Right lung (tissue), 5 donors: Measurements from ENCODE around the gene ZBTB7C. TPM values are rescaled to one million over a fixed set of nuclear protein-coding genes. Genes with fewer than 3 reads are reported as not detected.

Source experiments
- DNase-seq, 2 donors: peaks; one replicate each; pipeline ENCODE4 v3.0.0-alpha.2; 2013
- polyA plus RNA-seq, 5 donors: library from polyadenylated mRNA; unstranded; fragments of 120-200 nt; gene quantifications; one replicate each; pipeline versions ENCODE4 v1.2.1 to v1.2.3, GENCODE V29; 2013; ENCODE audit warnings: inconsistent platforms in 1 of 5, low replicate concordance in 1 of 5; ENCODE audit not compliant: insufficient read length in 5 of 5, insufficient read depth in 1 of 5

ZBTB7C gene
- polyA plus RNA-seq, 5 donors = 1.7 to 3.5 (median 2.2) TPM

DNA sequence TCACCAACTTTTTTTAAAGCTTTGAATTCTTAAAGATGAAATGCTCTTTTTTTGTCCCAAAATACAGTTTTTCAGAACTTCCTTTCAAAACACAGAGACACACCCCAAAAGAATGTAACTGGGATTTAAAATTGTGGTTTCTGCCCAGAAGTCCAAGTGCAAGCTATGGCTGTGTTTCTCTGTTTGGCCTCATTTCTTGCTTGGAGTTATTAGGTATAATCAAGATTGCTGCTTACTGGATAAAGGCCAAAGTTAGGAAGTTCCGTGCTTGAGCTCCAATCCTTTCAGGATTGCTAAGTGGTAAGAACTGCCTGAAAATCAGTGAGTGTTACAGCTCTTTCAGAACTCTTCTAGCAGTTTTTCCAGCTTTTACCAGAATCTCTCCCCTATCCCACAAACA is 16.9 kb downstream of the ZBTB7C start:
- DNase-seq = no peak

DNA sequence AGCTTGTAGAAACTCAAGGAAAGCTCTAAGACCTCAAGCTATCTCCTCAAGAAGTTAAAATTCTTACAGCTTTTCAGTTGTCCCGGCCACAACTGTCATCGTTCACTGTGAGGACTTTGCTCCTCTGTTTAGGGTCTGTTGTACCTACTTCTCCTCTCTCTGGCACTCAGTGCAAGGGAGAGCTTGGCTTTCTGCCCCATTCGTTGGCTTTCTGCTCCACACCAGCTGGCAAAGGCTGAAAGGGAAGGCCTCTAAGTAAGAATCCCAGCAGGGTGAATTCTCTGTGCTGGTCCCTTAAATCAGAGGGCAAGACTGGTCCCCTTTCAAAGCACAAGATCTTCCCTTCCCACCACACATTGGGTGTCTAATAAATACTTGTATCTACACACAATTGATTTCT is 17.3 kb downstream of the ZBTB7C start:
- no peak for DNase-seq

DNA sequence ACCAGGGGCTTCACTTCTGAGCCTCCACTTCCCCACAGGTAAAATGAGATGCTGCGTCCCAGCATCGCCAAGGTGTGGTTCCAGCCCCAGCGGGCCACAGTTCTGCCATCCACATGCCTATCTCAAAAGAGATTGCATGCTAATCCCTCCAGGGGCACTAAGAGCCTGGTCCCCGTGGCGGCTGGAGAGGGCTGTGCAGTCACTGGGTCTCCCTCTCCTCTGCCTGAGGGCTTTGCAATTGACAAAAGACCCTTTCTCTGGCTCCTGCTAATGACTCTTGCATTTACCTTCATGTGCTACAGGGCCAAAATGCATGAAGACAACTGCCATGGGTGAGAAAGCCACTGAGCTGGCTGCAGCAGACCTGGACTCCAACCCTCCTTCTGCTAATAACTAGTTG is 18.5 kb downstream of the ZBTB7C start:
- no peak for DNase-seq

DNA sequence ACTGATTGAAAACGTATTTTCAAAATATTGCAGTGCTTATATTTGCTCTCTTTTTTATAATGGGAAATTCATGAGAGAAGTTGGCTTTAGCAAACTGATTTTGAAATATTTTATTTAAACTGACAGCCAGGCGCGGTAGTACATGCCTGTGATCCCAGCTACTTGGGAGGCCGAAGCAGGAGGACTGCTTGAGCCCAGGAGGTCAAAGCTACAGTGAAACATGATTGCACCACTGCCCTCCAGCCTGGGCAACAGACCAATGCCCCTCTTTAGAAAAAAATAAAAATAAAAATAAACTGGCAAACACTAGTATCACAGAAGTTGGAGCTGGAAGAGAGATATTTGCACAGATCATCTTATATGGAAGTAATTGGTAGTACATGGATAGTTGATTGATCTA is 20.7 kb downstream of the ZBTB7C start:
- DNase-seq = no peak

DNA sequence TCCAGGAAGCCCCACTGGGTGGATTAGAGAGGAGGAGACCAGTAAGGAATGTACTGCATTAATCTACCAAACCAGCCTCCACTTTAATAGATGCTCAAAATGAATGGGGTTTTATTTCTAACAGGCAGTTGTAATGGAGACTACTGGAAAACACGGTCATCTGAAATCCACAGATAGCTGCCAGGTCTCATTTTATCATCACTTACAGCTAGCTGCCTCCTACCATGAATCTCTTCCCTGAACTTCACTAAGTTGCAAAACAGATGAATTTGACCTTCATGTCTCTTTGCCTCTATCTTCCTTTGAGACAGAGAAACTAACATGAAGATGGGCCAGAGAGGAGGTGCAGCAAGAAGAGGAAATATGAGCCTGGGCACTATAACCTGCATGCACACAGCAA is 21.9 kb downstream of the ZBTB7C start:
- no peak for DNase-seq

DNA sequence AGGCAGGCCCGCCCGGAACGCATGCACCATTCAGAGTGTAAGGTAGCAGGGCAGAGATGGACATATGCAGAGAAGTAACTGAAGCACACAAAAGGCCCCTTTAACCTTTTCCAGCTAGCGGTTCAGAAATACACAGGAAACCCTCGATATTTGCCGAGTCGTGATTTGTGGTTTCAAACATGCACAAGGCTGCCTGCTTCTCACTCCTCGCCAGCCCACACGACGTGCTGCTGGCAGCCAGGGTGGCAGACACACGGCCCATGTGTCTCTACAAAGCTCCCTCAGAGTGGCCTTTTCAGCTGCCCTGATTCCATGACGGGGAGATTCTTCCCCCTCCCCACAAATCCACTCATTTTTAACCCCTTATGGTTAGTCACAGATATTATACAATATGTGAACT is 23.6 kb downstream of the ZBTB7C start:
- no peak for DNase-seq

DNA sequence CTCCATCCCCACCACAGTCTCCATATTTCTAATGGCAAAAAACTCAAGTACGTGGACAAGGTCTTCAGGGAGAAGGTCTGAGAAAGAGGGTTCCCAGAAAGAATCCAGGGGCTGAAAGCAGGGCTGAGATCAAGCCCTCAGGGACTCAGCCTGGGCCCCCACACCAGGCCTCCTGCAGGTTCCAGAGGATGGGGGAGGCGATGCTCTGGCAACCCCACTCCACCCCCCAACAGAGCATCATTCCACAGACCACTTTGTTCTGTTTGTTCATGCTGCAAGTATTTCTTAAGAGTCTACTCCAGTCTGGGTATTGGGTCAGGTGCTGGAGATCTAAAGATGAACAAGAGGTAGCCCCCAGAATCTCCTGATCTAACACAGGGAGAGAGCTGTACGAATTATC is 32.2 kb downstream of the ZBTB7C start:
- no peak for DNase-seq

DNA sequence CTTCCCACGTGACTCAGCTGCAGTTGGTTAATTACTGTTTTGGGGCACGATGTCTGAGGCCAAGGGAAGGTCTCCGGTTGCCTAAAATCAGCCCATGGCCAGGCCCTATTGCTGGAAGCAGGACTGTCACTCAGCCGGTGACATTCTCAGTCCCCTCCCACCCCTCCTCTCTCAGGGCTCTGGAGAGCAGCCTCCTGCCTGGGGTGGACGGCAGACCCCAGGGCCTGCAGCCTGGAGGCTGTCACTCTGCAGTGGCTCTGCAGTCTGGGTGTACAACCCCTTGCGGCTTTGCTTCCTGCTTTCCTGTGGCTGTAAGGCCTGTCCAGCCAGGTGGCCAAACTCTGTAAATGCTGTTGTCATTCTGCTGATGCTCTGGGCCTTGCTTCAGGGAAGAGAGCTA is 32.8 kb downstream of the ZBTB7C start:
- no peak for DNase-seq

DNA sequence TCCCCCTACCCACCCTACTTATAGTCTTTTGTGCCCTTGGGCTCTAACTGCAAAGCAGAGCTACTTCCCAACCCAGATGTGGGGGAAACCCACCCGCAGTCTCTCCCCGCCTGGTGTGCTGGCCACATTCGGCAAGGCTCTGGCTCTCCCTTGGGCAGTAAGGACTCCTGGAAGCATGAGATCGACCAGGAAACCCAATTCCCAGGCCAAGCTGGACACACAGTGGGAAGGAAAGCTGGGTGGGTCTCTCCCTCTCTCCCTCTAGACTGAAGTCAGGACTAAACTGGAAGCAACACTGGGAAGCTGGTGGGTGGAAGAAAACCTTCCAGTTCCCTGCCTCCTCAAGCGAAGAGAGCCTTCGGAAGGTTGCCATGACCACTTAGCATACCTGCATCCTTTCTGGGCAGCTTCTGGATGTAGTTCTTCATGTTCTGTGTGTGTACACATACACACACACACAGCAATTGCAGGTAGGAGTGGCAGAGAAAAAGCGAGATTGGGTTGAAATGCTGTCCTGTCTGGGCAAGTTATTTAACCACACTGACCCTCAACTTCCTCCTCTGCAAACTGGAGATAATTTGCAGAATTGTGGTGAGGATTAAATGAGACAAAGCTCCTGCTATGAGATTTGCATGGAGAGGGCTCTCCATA is 33.9 kb downstream of the ZBTB7C start:
- no peak for DNase-seq

DNA sequence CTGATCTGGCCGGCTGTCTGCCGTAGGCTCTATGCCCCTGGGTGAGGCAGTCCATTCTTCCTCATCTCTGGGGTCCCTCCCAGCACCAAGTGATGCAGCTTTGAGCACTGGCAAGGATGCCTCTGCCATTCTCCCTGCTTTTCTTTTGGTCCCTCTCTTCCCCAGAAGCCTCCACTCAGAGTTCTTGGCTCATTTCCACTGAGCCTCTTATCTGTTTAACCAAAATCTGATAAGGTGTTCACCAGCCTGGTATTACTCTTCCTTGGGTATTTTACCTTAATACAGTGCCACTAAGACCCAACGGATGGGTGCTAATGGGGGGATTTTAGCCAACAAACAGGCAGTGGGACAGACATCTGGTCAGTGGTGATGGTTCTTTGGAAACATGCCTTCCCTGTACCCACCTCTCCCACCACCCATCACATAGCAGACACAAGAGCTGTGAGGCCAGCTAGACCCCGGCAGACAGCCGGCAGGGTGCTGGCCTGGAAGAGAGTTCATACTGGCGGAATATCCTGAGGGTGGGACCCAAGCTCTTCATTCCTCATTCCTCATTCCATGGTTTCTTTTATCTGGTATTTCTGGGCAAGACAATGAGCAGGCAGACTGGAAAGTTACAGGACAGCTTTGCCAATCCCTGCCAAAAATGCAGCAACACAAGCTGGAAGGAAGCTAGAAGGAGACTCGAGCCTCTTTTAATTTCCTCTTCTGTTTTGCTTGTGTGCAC is 34.6 kb downstream of the ZBTB7C start:
- DNase-seq = no peak

DNA sequence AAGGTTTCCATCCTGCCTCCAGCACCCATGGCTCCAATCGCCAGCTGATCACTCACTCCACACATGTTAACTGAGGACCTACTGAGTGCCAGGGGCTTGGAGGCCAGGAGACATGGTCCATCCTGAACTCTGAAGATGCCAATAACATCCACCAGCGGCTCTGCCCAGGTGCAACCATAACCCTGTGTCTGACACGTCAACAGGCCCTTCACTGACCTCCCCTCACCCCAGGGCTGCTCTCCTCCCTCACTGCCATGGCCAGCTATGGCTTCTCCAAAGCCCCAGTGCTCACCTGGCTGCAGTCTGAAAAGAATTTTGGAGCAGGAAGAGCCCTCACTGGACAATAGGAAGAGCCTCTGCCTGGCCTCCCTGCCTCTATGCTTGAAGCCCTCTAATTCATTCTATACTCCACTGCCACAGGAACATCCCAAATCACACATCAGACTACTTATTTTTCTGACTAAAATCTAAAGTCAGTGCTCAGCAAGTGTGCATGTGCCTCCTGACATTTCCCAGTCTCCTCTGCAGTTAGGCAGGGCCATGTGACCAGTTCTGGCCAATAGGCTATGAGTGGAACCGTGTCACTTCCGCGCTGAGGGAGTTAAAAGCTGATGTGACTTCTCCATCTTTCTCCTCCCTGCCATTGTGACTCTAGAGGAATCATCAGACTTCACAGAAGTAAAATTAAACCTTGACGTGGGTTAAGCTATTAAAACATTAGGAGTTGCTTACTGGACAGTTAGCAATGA is 37.2 kb downstream of the ZBTB7C start:
- no peak for DNase-seq

DNA sequence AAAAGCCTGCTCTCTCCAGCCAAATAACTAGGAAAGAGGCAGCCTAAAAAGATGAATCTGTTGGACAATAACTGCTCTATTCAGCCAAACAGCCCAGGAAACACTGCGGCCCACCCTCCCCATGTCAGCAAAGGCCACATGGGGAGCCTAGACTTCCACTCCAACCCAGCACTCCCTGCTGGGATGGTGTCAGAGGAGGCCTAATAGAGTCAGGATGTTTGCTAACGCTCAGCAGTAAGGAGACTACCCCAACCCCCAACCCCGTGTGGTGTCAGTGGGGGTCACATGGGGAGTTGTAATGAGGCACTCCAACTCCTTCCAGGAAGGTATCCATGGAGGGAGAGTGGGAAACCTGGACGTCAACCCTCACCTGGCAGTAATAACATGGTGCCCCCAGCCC is 41.6 kb downstream of the ZBTB7C start:
- DNase-seq = no peak

DNA sequence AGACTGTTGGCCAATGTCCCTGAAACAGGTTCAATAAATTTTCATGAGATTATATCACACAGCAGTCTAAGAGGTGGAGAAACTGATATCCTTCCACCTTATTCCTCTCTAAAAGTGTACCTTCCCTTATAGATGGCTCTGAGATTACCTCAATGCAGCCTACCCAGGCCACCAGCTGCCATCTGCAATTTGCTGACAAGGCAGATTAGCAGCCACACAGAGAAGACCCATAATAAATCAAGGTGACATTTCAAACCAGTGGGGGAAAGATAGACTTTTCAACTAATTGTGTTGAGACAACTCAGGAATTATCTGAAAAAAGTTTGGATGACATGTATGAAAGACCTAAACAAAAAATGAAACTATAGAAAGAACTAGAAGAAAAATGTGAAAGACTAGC is 43.2 kb downstream of the ZBTB7C start:
- no peak for DNase-seq

DNA sequence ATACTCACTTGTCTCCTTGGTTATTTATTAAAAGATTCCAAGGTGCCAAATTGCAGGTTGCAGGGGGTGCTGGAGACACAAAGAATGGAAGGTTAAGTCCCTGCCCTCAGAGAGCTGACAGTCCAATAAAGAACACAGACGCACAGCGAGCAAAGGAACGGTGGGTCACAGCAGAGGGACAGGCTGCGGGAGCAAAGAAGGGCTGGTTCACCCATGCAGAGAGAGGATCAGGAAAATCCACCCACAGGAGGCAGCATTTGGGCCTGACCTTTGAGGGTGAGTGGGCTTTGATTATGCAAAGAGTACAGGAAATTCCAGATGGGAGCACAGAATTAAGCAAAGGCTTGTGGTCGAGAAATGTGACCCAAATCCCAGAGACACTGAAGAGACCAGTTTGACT is 45.0 kb downstream of the ZBTB7C start:
- DNase-seq = no peak

DNA sequence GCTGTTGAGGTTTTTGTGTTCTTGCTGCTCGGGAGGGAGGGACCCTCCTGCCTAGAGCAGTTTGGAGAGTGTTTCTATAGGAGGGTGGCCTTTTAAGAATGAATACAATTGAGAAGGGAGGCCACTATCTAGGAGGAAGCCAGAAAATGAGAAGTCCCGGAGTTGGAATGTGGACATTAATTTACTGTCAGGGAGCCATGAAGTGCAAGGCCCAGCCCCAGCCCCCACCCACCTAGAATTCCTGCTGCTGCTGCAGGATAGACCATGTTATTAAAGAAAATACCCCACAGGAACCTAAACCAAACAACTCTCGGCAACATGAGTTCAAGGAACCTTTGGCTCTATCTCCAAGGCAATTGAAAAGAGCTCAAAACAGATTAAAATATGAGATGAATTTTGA is 46.0 kb downstream of the ZBTB7C start:
- no peak for DNase-seq

DNA sequence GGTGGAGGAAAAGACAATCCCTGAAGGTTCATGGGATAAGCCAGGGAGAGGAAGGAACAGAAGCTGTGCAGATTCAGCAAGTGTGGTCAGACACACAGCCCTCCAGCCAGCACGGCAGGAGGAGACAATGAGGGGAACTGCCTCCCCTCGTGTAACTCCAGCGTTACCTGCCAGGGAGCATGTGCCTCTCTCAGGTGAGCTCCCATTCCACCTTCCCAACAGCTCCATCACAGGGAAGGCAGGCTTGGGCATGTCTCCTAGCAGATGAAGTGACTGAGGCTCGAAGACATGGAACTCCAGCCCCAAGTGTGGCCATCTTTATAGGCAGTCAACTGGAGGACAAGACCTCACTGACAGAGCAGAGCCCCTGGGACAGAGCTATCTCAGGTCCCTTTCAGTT is 47.4 kb downstream of the ZBTB7C start:
- no peak for DNase-seq

DNA sequence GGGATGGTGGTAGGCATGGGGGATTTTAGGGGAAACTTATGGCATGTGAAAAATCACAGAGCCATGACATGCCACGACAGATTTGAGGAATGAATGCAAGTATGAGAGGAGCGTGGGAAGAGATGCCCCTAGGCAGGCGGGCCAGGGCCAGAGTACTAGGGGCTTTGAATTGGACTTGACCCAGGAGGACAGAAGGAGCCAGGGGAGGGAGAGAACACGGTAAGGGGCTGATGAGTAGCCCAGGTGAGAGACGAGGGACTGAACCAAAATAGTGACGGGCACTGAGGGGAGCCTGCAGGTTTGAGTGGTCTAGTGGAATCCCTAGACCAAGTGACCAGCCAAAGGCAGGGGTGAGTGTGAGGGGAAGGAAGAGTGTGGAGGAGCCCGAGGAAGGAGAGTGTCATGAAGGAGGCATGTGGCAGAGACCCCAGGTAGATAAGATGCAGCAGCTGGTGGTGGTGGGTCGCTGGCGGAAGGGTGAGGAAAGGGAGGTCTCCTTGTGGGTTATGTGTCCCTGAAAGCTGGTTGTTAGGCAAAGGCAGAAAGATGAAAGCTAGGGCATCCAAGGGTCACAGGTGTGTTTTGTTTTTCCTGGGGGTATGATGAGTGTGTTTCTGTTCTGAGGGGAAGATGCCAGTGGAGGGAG is 48.7 kb downstream of the ZBTB7C start:
- no peak for DNase-seq

DNA sequence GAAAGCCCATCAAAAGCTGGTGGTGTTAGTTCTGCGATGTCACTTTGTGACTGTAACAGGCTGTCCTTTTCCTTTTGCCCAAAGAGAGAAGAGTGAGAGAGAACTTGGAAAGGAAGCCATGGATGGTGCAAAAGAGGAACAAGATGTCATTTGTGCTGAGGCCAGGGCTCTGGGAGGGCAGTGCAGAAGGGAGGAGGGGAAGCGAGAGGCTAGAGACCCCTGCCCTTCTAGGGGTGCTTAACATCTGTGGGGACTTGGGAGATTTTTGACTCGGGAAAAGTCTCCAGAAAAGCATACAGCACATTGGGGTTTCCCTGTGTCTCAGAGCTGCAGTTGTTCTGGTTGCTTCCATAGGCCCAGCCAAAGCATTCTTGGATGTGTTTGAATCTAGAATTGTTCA is 49.6 kb downstream of the ZBTB7C start:
- no peak for DNase-seq

DNA sequence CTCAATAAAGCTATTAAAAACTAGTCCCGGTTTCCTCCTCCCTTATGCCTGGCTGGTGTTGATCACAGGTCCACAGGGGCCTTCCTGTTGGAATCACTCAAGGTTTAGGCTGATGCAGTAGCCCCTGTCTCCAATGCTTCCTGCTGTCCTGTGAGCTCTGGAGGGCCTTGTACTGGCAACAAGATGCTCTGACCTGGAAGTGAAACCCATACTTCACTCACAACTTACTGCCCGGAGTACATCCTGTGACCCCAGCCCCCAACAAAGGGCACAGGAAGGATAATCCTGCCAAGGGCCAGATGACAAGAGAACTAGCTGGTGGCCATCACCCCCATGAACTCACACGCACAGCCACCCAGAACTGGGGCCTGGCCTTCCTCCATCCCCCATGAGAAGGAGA is 50.3 kb downstream of the ZBTB7C start:
- no peak for DNase-seq

DNA sequence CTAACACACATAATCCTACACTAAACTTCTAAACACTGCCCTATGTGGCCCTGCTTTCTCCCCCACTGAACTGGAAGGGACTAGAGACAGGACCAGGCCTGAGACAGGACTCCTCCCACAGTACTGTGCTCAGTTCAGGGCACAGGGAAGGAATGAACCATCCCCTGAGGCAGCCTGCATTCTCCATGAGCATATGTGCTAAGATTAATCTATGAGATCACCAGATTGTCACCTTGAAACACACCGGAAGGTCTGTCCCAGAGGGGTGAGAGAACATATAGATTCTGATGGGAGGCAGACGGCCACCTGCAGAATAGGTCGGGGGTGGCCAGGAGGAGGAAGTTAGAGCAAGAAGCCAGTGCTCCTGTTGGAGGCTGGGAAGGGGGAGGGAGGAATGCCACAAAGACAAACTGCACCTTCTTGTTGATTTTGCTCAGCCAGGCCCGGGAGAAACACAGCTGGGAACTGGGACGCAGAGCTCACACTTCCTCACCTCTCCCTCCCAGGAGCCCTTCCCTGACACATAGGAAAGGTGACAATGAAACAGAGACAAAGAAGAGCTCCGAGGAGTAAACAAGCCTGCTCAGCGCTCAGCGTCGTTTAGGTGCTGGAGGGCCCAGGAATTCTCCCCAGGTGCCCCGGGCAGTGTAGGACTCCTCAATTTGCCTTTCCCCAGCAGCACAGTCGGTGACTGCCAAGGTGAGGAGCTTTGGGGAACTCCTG is 52.1 kb downstream of the ZBTB7C start:
- no peak for DNase-seq

DNA sequence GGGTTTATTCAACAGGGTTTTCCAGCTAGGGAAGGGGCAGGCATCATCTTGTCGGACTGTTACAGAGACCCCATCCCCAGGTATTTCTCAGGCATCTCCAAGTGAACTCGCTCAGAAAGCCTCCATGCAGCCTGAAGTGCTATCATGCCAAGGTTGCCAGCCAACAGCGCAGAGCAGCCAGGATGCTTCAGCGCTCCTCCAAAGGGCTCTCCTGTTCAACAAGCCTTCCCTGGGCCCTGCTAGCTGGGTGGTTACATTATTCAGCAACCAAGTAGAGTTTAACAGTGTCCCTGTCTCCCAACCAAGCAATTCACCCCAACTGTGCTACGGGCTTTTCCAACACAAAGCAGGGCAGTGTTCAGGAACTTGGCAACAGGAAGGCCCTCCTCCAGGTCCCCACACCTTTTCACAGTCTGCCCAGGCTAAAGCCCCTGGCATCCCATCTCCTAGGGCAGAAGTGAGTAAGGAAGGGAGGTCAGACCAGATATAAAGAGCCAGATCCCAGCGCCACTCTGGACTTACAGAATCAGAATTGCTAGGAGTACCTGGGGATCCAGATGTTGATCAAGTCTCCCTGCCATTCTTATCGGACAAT is 52.9 kb downstream of the ZBTB7C start:
- DNase-seq = no peak
